ENCODE measurements around the gene ATP5PB. TPM values are rescaled to one million over a fixed set of nuclear protein-coding genes. Genes with fewer than 3 reads are reported as not detected.

ATP5PB gene
- polyA plus RNA-seq, 1 donor from 2014 or later, result 597 TPM

GRCh38 chr1:111483876-111484275 lies 34.6 kb downstream of the ATP5PB start:
- Histone ChIP-seq H4K20me1 (ENCODE audit: insufficient read depth) (no peaks in the 10 kb centered on the region), H3K79me2 (replicated peaks; ENCODE audit: insufficient read depth, low read length) (no peaks in the 10 kb centered on the region), H3K27ac (ENCODE audit: low read length) (no peak overlapping the region), H3K4me3 (ENCODE audit: low read length) (no peak overlapping the region), H3K9me2 (ENCODE audit: insufficient read depth, low read length) (no peaks in the 10 kb centered on the region), H3F3A (ENCODE audit: insufficient read depth, low read length, poor library complexity, severe bottlenecking) (no peaks in the 10 kb centered on the region), H3K9ac (ENCODE audit: low read length) (no peak overlapping the region), H3K4me2 (ENCODE audit: low read length) (no peak overlapping the region), H3K27me3 (ENCODE audit: insufficient read depth, low read depth, low read length) (no peaks in the 10 kb centered on the region), H2AFZ (ENCODE audit: low read depth, low read length) (no peak overlapping the region), H3K36me3 (ENCODE audit: insufficient read depth, low read length) (no peaks in the 10 kb centered on the region), H3K9me3 (ENCODE audit: low read length) (no peaks in the 10 kb centered on the region)
- no peak for TF ChIP-seq EP300 (conservative IDR thresholded peaks at IDR 0.05; ENCODE audit: poor library complexity, severe bottlenecking)
- TF ChIP-seq RAD21 (conservative IDR thresholded peaks at IDR 0.05), result no peak
- TF ChIP-seq, protein P1, sequence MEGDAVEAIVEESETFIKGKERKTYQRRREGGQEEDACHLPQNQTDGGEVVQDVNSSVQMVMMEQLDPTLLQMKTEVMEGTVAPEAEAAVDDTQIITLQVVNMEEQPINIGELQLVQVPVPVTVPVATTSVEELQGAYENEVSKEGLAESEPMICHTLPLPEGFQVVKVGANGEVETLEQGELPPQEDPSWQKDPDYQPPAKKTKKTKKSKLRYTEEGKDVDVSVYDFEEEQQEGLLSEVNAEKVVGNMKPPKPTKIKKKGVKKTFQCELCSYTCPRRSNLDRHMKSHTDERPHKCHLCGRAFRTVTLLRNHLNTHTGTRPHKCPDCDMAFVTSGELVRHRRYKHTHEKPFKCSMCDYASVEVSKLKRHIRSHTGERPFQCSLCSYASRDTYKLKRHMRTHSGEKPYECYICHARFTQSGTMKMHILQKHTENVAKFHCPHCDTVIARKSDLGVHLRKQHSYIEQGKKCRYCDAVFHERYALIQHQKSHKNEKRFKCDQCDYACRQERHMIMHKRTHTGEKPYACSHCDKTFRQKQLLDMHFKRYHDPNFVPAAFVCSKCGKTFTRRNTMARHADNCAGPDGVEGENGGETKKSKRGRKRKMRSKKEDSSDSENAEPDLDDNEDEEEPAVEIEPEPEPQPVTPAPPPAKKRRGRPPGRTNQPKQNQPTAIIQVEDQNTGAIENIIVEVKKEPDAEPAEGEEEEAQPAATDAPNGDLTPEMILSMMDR (IDR thresholded peaks at IDR 0.05; ENCODE audit: poor library complexity, severe bottlenecking), result no peak
- no peak for TF ChIP-seq POLR2AphosphoS5 (IDR thresholded peaks at IDR 0.05)
- no peak for TF ChIP-seq TAF1 (IDR thresholded peaks at IDR 0.05; ENCODE audit: low read depth)
- no peak for TF ChIP-seq MXI1 (conservative IDR thresholded peaks at IDR 0.05; ENCODE audit: poor library complexity, severe bottlenecking)
- TF ChIP-seq REST (IDR thresholded peaks at IDR 0.05; ENCODE audit: borderline replicate concordance), result no peak
- no peak for TF ChIP-seq SMC3 (conservative IDR thresholded peaks at IDR 0.05; ENCODE audit: poor library complexity)
- no peak for TF ChIP-seq EZH2 (IDR thresholded peaks at IDR 0.05; ENCODE audit: borderline replicate concordance, insufficient read depth, low read length, poor library complexity, severe bottlenecking)

GRCh38 chr1:111484391-111485026 lies 35.2 kb downstream of the ATP5PB start:
- Histone ChIP-seq H3K9ac (ENCODE audit: low read length) (no peak overlapping the region), H3K4me3 (ENCODE audit: low read length) (no peak overlapping the region), H3K4me2 (ENCODE audit: low read length) (no peak overlapping the region), H3K79me2 (replicated peaks; ENCODE audit: insufficient read depth, low read length) (no peaks in the 10 kb centered on the region), H3F3A (ENCODE audit: insufficient read depth, low read length, poor library complexity, severe bottlenecking) (no peaks in the 10 kb centered on the region), H3K9me2 (ENCODE audit: insufficient read depth, low read length) (no peaks in the 10 kb centered on the region), H3K27me3 (ENCODE audit: insufficient read depth, low read depth, low read length) (no peaks in the 10 kb centered on the region), H2AFZ (ENCODE audit: low read depth, low read length) (no peak overlapping the region), H3K36me3 (ENCODE audit: insufficient read depth, low read length) (no peaks in the 10 kb centered on the region), H4K20me1 (ENCODE audit: insufficient read depth) (no peaks in the 10 kb centered on the region), H3K9me3 (ENCODE audit: low read length) (no peaks in the 10 kb centered on the region), H3K27ac (ENCODE audit: low read length) (no peak overlapping the region)
- TF ChIP-seq SMC3 (conservative IDR thresholded peaks at IDR 0.05; ENCODE audit: poor library complexity), result no peak
- TF ChIP-seq, protein P1 (IDR thresholded peaks at IDR 0.05; ENCODE audit: poor library complexity, severe bottlenecking), result no peak
- no peak for TF ChIP-seq RAD21 (conservative IDR thresholded peaks at IDR 0.05)
- no peak for TF ChIP-seq EZH2 (IDR thresholded peaks at IDR 0.05; ENCODE audit: borderline replicate concordance, insufficient read depth, low read length, poor library complexity, severe bottlenecking)
- TF ChIP-seq POLR2AphosphoS5 (IDR thresholded peaks at IDR 0.05), result no peak
- TF ChIP-seq REST (IDR thresholded peaks at IDR 0.05; ENCODE audit: borderline replicate concordance), result no peak
- TF ChIP-seq MXI1 (conservative IDR thresholded peaks at IDR 0.05; ENCODE audit: poor library complexity, severe bottlenecking), result no peak
- TF ChIP-seq EP300 (conservative IDR thresholded peaks at IDR 0.05; ENCODE audit: poor library complexity, severe bottlenecking), result no peak
- no peak for TF ChIP-seq TAF1 (IDR thresholded peaks at IDR 0.05; ENCODE audit: low read depth)
